NCI-H510A treated with DMSO at 0.1 percent for 48 hours (cell line): ENCODE results near the gene SPACA4.

Experiments used
- DNase-seq: peaks from one replicate; lab custom pipeline; 2025; lab: John Stamatoyannopoulos, UW

The SPACA4 gene

DNA sequence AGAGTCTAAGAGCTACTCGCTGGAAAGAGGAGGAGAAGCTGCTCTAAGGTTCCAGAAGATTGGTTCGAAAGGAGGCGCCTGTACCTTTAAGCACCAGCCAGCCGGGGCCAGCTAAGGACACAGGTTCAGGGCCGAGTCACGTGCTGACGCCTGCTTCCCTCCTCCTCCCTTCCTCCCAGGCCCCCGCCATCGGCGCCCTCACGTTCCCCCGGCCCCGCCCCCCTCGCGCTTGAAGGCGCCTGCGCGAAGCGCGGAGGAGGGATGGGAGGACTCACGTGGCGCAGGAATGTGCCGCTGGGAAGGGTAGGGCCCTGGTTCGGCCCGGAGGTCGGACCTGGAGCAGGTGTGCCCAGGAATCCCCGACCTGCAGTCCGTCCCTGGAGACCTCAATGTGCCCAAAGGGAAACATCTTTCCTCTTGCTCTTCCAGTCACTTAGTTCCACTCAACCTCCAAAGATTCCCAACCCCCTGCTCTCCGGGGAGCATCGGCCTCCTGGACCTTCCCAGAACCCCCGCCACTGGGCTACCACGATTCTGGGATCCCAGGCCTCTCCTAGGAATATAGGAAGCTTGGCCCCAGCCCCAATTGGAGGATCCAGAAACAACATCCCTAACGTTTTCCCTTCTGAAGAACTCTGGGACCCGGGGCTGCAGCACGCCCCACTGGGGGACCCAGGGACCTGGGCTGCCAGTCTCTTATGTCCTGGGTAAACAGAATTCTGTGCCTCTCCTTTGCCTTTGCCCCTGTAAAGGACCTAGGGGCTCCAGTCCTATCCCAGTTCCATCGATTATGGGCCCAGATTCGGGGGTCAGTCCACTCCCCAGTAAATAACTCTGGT is 28.1 kb downstream of the SPACA4 start:
- peak; percentile 92 for DNase-seq

DNA sequence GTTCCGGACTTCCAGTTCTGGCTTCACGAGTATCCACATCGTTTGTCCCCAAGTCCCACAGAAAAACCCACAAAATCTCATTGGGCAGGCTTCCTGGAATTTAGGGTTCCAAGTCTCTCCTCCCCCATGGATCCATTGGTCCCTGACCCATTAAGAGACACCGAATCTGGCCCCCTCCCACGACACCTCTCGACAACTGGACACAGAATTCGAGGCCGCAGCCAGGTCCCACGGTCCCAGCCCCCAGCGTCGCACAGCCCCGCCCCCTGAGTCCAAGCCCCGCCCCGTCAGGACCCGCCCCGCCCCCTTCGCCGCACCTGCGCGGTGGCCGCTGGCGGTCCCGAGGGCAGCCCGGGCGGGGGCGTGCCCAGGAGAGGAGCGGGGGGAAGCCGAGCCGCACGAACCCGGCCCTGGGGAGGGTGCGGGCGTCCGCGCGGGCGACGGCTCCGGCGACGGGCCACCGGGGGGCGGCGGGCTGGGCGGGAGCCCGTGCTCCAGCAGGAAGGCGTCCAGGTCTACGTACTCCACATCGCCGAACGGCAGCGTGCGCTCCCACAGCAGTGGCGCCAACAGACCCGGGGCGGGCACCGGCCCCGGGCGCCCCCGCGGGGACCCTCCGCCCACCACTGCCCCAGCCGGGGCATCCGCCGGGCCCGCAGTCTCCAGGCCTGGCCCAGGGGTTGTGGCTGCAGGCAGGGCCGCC is 28.9 kb downstream of the SPACA4 start:
- DNase-seq = peak; percentile 50

DNA sequence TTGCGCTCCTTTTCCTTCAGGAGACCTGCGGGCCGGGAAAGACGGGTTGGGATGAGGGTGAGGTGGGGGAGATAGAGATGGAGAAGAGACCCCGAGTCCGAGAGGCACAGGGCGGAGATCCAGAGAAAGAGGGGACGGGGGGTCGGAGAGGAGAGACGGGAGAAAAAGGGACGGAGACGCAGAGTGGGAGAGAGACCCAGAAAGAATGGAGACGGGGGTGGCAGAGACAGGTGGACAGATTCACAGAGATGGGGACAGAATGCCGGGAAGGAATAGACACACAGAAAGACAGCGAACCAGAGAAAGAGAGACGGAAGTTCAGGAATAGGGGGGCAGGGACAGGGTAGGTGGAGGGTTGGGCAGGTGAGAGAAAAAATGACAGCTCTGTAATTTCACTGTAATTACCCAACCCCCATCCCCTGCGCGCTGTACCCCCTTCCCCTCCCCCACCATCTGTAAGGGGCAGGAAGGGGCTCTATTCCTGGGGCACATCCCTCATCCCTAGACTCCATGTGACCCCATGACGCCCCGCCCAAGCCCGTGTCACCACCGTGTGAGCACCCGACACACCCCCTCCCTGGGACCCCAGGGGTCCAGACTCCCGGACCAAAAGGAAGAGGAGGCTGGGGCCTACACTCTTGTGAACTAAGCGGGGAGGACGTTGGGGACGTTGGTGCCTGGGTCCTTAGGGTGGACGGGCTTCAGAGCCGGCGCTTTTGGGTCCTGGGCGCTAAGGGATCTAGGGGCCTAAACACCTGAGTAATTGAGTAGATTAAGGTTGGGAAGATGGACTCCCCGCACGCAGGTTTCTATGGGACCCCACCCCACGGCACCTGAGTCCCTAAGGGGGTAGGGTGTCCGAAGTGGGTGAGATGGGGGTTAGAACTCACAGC is 29.7 kb downstream of the SPACA4 start:
- peak; percentile 30 for DNase-seq

DNA sequence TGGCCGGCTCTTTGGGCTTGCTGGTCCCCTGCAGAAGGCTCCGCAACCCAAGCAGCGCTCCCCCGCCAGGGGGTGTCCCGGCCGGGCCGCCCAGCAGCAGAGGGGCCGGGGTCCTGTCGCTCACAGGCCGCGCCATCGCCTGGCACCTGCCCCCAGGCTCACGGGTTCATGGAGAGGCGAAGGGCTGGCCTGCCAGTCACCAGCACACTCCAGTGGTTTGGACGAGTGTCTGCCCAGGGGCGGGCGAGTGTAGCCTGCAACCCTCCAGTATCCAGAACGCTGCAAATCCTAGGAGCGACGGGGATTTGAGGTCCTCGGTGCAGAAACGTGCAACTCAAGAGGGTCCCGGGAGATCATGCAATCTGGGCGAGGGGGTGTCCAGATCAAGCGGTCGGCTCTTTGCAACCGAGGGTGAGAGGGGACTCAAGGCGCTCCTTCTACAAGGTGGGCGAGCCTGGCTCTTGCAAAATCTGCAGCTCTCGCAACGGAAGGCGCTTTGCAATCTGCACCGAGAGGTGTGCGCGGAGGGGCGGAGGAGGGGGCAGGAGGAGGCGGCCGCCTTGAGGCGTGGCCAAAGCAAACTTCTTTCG is 30.4 kb downstream of the SPACA4 start, which contains the start of gene DBP:
Gene DBP (minus strand): TSS at position 521 of the 590 bp plus-strand sequence. CDS start 385 bp downstream, at position 136.
- peak; percentile 82 for DNase-seq

DNA sequence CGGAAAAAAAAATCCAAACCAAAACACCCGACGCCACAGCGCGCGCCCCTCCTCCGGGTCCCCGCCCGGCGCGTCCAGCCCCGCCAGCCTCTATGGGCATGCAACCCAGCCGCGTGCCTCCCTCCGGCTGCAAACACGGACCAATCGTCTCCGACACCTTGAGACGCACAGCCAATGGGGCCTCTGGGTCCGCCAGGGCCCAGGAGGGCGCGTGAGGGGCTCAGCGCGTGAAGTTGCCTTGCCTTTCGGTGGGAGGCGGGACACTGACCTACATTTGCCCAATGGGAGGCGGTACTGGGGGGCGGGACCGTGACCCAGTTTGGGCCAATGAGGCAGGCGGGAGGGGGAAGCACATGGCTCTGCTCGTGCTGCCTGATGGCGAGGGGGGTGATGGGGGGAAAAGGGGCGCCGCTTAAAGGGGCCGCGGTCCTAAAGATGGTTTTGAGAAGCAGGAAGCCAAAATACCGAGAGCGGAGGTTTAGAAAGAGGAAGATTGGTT is 31.0 kb downstream of the SPACA4 start:
- peak; percentile 90 for DNase-seq

DNA sequence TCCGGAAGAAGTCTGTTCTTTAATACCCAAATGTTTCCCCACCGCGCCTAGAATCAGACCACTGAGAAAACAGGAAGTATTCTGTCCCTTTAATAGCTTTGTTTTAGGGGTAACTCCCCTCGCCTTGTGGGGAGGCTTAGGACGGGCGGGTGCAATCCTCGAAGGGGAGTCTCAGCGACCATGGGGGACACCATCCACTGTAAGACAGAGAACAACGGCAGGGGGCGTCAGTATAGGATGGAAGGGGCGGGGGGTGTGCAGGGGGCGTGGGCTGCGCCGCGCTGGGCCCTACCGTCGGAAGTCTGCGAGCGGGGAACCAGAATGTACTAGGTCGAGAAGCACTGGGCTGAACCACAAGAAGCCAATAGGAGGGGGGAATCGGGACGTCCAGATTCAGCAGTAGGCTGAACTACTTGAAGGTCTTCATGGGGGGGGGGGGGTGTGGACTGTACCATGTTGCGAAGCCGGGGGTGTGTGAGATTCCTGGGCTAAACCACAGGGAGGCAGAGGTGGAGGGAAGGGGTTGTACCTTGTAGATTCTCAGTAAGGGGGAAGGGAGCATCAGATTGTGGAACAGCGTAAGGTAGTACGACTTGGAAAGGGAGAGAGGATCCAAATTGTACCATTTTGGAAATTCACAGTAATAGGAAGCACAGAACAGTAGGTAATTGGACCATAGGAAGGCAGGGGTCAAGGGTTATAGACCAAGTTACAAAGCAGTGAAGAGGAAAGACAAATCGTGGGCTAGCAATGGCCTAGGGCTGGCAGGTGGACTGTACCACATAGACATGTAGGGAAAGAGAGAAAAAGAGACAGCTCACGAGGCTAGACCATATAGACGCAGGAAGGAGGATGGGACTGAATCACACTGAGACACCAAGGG is 31.6 kb downstream of the SPACA4 start:
- peak; percentile 93 for DNase-seq

DNA sequence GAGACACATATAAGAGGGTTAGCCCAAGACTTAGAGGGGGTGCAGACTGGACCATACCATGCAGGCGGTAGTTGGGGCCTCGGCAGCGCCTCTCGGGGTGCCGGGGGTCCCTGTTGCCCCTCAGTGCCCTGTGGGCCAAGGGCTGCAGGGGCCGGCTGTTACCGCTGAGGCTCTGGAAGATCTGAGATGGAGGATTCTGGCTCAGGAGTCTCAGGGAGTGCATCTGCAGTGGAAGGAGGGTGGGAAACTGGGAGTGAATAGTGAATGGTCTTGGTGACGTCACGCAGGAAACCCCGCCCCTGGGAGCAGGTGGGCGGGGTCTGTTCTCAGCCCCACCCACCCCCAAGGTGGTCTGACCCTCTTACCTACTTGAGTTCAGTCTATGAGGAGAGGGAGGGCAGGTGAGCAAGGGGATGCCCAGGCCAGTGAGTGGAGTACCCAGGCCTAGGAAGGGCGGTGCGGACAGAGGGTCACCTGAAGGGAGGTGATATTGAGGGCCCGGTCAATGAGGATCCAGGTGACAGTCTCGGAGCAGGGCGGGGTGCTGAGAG is 32.4 kb downstream of the SPACA4 start:
- DNase-seq = no peak

DNA sequence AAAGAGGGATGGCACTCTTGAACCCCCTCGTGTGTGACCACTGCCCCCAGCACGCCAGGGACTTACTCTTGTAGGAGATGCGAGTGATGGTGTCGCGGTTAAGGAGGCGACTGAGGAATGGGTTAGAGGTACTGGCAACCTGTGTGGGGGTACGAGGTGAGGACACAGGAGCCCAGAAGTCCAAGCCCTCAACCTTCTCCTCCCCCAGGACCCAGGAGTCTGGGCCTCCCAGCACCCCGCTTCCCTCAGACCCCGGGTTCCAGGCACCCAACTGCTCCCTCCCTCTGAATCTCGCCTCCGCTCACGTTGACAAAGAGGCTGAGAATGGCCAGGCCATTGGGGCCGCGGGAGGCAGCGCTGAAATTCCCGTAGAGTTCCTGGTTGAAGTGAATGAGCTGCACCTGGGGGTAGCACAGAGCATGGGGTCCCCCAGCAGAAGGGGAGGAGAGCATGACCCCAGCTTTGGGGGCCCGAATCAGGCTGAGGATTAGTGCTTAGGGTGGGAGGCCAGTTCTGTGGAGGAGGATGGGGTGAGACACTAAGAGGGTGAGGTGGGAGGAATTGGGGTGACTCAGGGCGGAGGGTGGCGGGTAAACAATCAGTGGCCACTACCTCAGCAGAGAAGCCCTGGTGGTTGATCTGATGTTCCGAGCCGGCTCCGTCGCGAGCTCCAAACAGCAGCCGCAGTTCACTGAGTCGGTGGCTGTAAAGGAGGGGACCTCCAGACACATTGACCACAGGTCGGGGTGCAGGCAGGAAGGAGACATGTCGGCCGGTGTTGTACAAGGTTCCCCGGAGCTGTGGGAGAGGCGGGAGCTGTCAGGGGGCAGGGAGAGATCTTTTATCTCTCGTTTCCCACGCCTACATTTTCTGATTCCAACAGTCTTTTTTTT is 33.2 kb downstream of the SPACA4 start:
- no peak for DNase-seq

DNA sequence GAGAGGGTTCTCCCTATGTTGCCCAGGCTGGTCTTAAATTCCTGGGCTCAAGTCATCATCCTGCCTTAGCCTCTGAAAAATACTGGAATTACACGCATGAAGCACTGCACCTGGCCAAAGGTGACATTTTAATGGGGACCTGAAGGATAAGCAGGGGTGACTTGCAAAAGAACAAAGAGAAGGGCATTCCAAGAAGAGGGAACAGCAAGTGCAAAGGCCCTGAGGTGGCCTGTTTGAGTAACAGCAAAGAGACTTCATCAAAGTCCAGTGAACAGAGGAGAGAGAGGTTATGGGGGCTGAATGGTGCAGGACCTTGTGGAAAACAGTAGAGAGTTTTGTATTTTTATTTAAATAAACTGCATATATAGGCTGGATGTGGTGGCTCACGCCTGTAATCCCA is 35.3 kb downstream of the SPACA4 start:
- no peak for DNase-seq

DNA sequence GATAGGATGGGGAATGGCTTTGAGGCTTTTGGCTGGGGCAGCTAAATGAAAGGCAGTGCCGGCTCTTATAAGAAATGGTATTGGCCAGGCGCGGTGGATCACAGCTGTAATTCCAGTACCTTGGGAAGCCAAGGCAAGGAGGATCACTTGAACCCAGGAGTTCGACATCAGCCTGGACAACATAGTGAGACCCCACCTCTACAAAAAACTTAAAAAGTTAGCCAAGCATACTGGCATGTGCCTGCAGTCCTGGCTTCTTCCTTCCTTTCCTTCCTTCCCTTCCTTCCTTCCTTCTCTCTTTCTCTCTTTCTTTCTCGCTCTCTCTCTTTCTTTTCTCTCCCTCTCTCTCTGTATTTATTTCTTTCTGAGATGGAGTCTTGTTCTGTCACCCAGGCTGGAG is 36.3 kb downstream of the SPACA4 start:
- DNase-seq = no peak

DNA sequence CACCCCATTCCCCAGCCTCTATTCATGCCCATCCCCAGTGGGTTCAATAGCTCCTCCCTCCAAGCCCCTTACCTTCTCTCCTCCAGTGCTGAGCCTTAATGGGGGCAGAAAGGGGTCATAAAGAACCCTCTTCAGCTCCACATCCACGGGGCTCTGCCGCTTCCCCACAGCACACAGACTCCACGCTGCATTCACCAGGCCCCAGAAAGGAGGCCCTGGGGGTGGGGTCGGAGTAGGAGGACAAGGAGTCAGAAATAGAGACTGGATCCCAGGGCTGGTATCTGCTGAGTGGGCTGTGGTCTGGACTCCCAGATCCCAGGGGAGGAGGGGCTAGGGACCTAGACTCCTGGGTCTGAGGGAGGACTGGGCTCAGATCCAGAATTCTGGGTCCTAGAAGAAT is 37.8 kb downstream of the SPACA4 start:
- no peak for DNase-seq

DNA sequence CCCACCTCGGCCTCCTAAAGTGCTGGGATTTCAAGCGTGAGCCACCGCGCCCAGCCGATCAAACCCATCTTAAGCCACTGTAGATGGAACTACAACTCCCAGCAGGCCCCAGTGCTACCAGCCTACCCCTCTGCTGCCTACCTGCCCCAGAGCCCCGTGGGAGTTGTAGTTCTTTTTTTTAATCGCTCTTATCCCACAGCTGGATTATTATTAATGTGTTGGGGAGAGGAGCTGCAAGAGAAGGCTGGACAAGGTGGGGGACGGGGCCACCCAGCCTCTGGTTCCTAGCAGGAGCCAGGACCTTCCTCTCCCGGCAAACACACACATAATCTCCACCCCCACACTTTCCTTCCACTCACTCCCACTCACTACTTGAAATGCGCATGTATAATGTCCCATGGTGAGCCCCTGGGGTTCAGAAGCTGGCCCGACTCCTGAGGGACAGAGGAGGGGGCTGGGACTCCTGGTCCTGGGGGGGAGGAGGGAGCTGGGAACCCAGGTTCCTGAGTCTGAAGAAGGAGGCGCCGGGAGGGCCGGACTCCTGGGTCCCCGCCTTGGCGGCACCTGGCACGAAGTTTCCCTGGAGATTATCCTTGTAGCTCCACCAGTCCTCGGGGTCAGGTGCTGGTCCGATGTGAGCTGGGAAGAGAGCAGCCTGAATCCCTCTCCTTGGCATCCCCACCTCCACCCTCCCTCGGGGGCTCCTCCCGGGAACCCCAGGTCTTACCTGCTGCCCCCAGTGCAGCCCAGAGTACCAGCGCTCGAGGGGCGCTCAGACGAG is 38.5 kb downstream of the SPACA4 start:
- peak; percentile 73 for DNase-seq

DNA sequence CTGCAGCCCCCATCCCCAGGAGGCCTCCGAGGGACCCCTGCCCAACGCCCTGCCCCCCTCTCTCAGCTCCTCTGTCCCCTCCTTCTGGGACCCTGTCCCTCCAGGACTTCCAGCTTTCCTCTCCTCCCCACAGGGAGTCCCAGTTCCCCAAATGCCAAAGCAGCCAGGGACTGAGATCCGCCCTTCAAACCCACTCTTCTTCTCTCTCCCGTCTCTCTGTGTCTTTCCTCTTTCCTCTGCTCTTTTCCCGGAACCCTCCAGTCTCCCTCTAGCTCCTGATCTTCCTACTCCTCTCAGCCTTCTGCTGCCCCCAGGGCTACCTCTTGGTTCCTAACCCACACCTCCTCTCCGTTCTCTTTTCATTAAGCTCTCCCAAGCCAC is 39.1 kb downstream of the SPACA4 start:
- DNase-seq = no peak

DNA sequence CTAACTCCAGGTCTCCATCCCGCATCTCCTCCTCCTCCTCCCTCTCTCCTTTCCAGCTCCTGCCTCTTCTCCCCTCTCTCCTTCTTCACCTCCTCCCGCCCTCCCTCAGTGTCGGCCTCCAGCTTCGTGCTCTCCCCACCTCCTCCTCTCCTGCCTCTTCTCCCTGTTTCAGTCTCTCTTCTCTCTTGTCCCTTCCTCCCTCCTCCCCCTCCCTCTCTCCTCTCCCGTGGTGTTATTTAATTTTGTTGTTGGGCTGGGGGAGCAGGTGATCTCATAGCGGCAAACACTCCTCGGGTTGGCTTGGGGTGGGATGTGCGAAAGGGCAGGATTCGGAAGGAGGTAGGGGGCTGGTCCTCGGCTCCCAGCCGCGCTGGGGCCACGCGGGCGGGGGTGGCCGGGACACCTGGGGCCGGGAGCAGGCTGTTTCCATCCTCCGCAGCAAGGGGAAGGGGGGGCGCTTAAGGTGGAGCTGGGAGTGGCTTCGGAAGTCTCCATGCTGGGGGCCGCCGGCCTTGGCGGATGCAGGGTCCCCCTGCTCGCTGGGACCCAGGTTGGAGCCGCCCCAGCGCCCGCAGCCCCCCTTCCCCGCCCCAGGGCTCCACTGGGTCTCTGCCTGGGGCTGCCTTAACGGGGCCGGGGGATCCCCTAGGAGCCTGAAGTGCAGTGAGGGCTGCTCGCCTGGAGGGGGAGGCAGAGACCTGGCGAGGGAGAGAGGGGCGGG is 39.6 kb downstream of the SPACA4 start, which contains the start of gene CA11:
Gene CA11 (minus strand): TSS at position 187 of the 721 bp plus-strand sequence. CDS start 555 bp downstream, outside the sequence.
- peak; percentile 92 for DNase-seq

DNA sequence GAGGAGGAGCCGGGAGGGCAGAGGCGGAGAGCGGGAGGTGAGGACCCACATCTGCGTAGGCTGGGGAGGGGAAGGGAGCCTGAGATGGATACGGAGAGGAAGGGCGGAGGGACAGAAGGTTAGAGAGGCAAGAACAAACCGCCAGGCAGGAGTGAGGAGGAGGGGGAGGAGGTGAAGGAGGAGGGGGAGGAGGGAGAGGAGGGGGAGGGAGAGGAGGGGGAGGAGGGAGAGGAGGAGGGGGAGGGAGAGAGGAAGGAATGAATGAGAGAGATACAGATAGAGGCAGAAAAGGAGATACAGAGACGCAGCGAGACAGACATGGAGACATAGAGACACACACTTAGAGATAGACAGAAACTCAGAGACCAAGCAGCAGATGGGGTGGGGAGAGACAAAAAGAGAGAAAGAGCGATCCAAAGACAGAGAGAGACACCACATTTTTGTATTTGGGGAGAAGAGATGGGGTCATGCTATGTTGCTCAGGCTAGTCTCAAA is 40.2 kb downstream of the SPACA4 start:
- no peak for DNase-seq

DNA sequence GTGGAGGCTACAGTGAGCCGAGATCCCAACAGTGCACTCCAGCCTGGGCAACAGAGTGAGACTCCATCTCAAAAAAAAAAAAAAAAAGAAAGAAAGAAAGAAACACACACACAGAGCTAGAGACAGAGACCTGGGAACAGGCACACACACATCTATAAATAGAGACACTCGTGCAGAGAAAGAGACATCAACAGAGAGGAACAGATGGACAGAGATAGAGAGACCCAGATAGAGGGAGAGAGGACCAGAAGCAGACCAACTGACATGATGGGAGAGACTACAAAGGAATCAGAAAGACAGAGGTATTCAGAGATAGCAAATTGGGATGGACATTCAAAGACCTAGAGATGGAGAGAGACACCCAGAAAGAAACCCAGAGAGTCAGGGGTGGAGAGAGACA is 41.6 kb downstream of the SPACA4 start:
- no peak for DNase-seq

DNA sequence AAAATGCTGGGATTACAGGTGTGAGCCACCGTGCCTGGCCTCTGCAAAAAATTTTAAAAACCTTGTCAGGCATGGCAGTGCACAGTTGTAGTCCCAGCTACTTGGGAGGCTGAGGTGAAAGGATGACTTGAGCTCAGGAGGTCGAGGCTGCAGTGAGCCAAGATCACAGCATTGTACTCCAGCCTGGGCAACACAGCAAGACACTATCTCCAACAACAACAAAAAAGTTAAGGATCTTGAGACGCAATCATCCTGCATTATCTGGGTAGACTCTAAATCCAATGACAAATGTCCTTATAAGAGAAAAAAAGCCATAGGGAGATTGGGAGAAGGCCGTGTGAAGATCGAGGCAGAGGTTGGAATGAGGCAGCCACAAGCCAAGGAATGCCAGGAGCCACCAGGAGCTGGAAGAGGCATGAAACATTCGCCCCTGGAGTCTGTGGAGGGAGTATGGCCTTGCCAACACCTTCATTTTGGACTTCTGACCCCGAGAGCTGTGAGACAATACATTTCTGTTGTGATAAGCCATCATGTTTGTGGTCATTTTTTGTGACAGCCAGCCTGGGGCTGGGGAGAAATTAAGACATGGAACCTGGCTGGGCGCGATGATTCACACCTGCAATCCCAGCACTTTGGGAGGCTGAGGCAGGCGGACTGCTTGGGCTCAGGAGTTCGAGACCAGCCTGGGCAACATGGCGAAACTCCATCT is 44.6 kb downstream of the SPACA4 start:
- no peak for DNase-seq
